GM12878 (cell line): Measurements from ENCODE around the gene ANKRD11.

Experiments
- CTCF ChIP-seq, 3 experiments: IDR thresholded peaks in 2 of 3; conservative IDR thresholded peaks in 1 of 3; 2 replicates each; pipeline ENCODE4 v1.5.1; 2011; ENCODE audit warnings: low read depth in 3 of 3, low read length in 3 of 3, mild to moderate bottlenecking in 3 of 3, control low read depth in 2 of 3, moderate library complexity in 2 of 3, inconsistent platforms in 1 of 3, mixed read lengths in 1 of 3; ENCODE audit not compliant: control insufficient read depth in 2 of 3, insufficient read depth in 1 of 3; ENCODE audit errors: extremely low read depth in 1 of 3
- EP300 ChIP-seq, 2 experiments: fragments of 150-350 bp in 1 of 2; IDR thresholded peaks; 2 replicates each; pipeline ENCODE4 v1.6.1; 2011 to 2012; ENCODE audit warnings: low read depth in 2 of 2, low read length in 2 of 2, borderline replicate concordance in 1 of 2, improper control_type of control experiment in 1 of 2, inconsistent platforms in 1 of 2; ENCODE audit not compliant: control insufficient read depth in 1 of 2
- EZH2 ChIP-seq: IDR thresholded peaks from 2 replicates; pipeline ENCODE4 v1.6.1; 2012; ENCODE audit warnings: low read depth, mild to moderate bottlenecking, control low read depth, inconsistent platforms, low read length, borderline replicate concordance; ENCODE audit not compliant: control insufficient read depth
- HDAC2 ChIP-seq: fragments of 200-600 bp; sonication (generic); IDR thresholded peaks from 2 replicates; pipeline ENCODE4 v1.6.1; 2017
- NR2C2 ChIP-seq: IDR thresholded peaks from 2 replicates; pipeline ENCODE4 v1.6.1; 2011; ENCODE audit warnings: borderline replicate concordance, low read depth; ENCODE audit not compliant: control insufficient read depth, insufficient read length
- POLR2A ChIP-seq: IDR thresholded peaks from 2 replicates; pipeline ENCODE4 v1.6.1; 2011; ENCODE audit warnings: low read depth, mild to moderate bottlenecking, low read length
- ZNF274 ChIP-seq: IDR thresholded peaks from one replicate; pipeline ENCODE4 v1.8.0; 2011; ENCODE audit not compliant: insufficient read length, insufficient read depth

DNA sequence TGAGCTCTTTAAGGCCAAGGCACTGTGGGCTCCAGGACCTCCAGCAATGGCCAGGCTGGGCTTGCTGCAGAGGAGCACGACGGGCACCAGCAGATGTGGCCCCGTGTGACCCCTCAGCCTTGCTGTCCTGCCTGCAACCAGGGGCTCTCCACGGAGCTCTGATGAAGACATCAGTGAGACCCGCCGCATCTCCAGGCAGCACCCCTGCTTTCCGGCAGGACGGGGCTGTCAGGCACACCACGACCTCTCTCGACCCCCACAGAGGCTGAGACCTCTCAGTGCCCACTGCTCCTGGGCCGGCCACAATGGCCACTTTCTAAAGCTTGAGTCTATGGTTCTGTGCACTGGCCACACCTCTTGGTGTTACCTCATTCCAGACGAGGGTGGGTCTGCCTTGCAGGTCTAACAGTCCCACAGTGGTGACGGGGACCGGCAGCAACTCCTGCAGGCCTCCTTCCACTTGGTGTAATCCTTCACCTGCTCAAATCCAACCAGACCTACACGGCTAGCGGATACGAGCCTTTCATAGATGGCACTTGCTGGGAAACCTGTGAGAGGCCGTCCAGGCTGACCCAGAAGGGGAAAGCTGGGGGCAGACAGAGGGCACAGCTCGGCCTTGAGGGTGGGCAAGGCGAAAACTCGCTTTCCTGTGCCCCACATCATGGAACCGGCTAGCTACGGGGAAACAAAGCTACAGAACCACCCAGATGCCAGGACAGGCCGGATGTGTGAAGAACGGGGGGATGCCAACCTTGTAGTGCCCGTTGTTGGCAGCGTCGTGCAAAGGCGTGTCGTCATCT lies 202.4 kb downstream of the ANKRD11 start:
- TF ChIP-seq HDAC2 (no peak), NR2C2 (no peak), ZNF274 (no peak), EZH2 (no peak), EP300 (IDR thresholded peaks at IDR 0.05; ENCODE audit: borderline replicate concordance in 1 of 2, control insufficient read depth in 1 of 2, low read depth in 2 of 2, low read length in 2 of 2) (no peak), CTCF (IDR thresholded peaks at IDR 0.05 in 2 of 3, conservative IDR thresholded peaks at IDR 0.05 in 1 of 3; ENCODE audit: control insufficient read depth in 2 of 3, extremely low read depth in 1 of 3, insufficient read depth in 1 of 3, low read depth in 3 of 3, low read length in 3 of 3) (no peak), POLR2A (no peak; the same call in 1 of the 2 replicates)
